ENCODE measurements around the gene SRSF11.

Gene SRSF11

DNA sequence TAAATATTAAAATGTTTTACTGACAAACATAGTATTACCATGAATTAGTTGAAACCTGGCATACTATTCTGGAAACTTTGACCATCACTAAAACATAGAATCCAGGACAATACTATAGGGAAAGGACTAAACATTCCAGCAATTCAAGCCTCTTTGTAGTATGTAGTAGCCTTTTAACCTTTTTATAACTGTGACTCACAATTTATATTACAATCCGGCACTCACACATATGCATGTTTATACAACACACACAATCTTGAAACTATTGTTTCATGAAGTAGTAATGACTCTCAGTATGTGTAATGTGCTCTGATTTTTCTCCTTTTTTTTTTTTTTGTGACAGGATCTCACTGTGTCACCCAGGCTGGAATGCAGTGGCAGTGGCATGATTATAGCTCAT is 69.0 kb downstream of the SRSF11 start:
- no peak overlapping the region for H3K4me2 ChIP-seq (ENCODE audit: insufficient read depth, low read length)
- no peaks in the 10 kb centered on the region for H4K20me1 ChIP-seq (ENCODE audit: insufficient read depth, low read length)
- H3K36me3 ChIP-seq (ENCODE audit: insufficient read depth, low read length) = peaks cover 52% of the 10 kb centered on the region; the same call in 1 of the 2 replicates
- no peaks in the 10 kb centered on the region for H3K9me3 ChIP-seq (ENCODE audit: insufficient read depth, low read length, severe bottlenecking)
- no peak overlapping the region for H3K9ac ChIP-seq (ENCODE audit: low read depth, low read length)
- H3K4me3 ChIP-seq (ENCODE audit: low read depth in 1 of 2, low read length in 2 of 2) = no peak overlapping the region
- no peaks in the 10 kb centered on the region for H3K4me1 ChIP-seq (ENCODE audit: insufficient read depth, low read length)
- no peak overlapping the region for H2AFZ ChIP-seq (ENCODE audit: low read depth, low read length)
- no peaks in the 10 kb centered on the region for H3K27me3 ChIP-seq (ENCODE audit: insufficient read depth, low read length, poor library complexity)
- DNase-seq (no peak), ATAC-seq (ENCODE audit: insufficient read depth, low read depth) (no peak)
- no peak for TF ChIP-seq EZH2 (IDR thresholded peaks at IDR 0.05; ENCODE audit: borderline replicate concordance, low read depth, low read length, severe bottlenecking)
- TF ChIP-seq, protein P1, sequence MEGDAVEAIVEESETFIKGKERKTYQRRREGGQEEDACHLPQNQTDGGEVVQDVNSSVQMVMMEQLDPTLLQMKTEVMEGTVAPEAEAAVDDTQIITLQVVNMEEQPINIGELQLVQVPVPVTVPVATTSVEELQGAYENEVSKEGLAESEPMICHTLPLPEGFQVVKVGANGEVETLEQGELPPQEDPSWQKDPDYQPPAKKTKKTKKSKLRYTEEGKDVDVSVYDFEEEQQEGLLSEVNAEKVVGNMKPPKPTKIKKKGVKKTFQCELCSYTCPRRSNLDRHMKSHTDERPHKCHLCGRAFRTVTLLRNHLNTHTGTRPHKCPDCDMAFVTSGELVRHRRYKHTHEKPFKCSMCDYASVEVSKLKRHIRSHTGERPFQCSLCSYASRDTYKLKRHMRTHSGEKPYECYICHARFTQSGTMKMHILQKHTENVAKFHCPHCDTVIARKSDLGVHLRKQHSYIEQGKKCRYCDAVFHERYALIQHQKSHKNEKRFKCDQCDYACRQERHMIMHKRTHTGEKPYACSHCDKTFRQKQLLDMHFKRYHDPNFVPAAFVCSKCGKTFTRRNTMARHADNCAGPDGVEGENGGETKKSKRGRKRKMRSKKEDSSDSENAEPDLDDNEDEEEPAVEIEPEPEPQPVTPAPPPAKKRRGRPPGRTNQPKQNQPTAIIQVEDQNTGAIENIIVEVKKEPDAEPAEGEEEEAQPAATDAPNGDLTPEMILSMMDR (IDR thresholded peaks at IDR 0.05; ENCODE audit: borderline replicate concordance, extremely low read depth, low read length, poor library complexity, severe bottlenecking) = no peak
- H3K79me2 ChIP-seq (ENCODE audit: insufficient read depth, low read length) = 0 out of 2 replicates have a peak, but pooled peaks cover 3% of the 10 kb centered on the region
- H3K27ac ChIP-seq (ENCODE audit: low read length) = no peak overlapping the region

DNA sequence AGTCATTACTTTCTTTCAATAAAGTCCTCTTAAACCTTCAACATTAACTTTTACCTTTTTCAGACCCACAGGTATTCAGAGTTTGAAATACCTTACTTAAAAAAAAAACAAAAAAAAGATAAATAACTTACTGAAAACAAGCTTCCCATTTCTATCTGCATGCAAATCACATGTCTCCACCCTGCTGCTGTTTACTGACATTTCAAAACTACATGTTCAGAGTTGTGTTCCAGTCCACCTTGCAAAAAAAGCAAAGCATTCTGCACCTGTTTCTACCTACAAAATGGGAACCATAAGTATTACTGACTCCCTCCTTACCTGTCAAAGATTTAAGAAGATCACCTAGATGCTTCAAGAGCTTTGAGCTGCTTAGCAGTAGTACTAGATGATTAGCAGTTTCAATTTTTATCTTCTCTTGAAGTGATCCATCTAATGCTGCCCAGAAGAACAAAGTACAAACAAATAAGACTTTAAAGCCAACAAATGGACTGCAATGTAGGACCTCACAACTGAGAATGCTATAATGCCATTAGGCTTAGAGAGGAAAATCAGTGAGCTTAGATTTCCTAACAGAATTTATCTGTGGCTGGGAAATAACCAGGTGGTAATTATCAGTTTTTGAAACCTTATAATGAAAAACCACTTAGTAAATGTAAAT is 72.1 kb downstream of the SRSF11 start:
- ATAC-seq (ENCODE audit: insufficient read depth, low read depth) (no peak), DNase-seq (no peak)
- Histone ChIP-seq H3K27me3 (ENCODE audit: insufficient read depth, low read length, poor library complexity) (no peaks in the 10 kb centered on the region), H3K79me2 (ENCODE audit: insufficient read depth, low read length) (no peaks in the 10 kb centered on the region), H3K4me2 (ENCODE audit: insufficient read depth, low read length) (no peak overlapping the region), H3K4me1 (ENCODE audit: insufficient read depth, low read length) (no peaks in the 10 kb centered on the region), H3K9ac (ENCODE audit: low read depth, low read length) (no peak overlapping the region), H3K36me3 (ENCODE audit: insufficient read depth, low read length) (peaks cover 65% of the 10 kb centered on the region; the same call in 1 of the 2 replicates), H3K27ac (ENCODE audit: low read length) (no peak overlapping the region), H3K9me3 (ENCODE audit: insufficient read depth, low read length, severe bottlenecking) (no peaks in the 10 kb centered on the region), H2AFZ (ENCODE audit: low read depth, low read length) (no peak overlapping the region), H4K20me1 (ENCODE audit: insufficient read depth, low read length) (no peaks in the 10 kb centered on the region), H3K4me3 (ENCODE audit: low read depth in 1 of 2, low read length in 2 of 2) (no peak overlapping the region)
- TF ChIP-seq EZH2 (IDR thresholded peaks at IDR 0.05; ENCODE audit: borderline replicate concordance, low read depth, low read length, severe bottlenecking) = no peak
- TF ChIP-seq, protein P1 (IDR thresholded peaks at IDR 0.05; ENCODE audit: borderline replicate concordance, extremely low read depth, low read length, poor library complexity, severe bottlenecking) = no peak

DNA sequence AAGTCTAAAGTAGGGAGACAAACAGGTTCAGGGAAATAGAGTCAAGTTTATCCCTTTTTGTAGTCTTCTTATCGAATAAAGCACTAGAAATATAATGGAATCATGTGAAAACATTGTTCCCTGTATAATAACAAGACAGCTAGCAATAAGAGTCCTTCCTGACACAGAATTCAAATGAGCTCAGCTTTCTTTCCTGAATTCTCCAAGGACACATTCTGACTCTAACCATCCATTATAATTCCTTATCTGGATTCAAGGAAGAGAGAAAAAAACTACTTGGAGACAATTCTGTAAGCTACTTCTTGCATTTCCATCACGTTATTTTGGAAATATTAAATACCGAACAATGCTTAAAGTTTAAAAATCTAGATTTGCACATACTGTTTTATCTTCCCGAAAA is 74.6 kb downstream of the SRSF11 start:
- Histone ChIP-seq H3K79me2 (ENCODE audit: insufficient read depth, low read length) (no peaks in the 10 kb centered on the region), H3K4me1 (ENCODE audit: insufficient read depth, low read length) (no peaks in the 10 kb centered on the region), H3K4me3 (ENCODE audit: low read depth in 1 of 2, low read length in 2 of 2) (no peak overlapping the region), H3K27me3 (ENCODE audit: insufficient read depth, low read length, poor library complexity) (no peaks in the 10 kb centered on the region), H3K9ac (ENCODE audit: low read depth, low read length) (no peak overlapping the region), H3K27ac (ENCODE audit: low read length) (no peak overlapping the region), H3K9me3 (ENCODE audit: insufficient read depth, low read length, severe bottlenecking) (no peaks in the 10 kb centered on the region), H3K4me2 (ENCODE audit: insufficient read depth, low read length) (no peak overlapping the region), H4K20me1 (ENCODE audit: insufficient read depth, low read length) (no peaks in the 10 kb centered on the region), H3K36me3 (ENCODE audit: insufficient read depth, low read length) (peaks cover 78% of the 10 kb centered on the region; the same call in 1 of the 2 replicates), H2AFZ (ENCODE audit: low read depth, low read length) (no peak overlapping the region)
- DNase-seq (no peak), ATAC-seq (ENCODE audit: insufficient read depth, low read depth) (no peak)
- TF ChIP-seq EZH2 (IDR thresholded peaks at IDR 0.05; ENCODE audit: borderline replicate concordance, low read depth, low read length, severe bottlenecking) = no peak
- TF ChIP-seq, protein P1 (IDR thresholded peaks at IDR 0.05; ENCODE audit: borderline replicate concordance, extremely low read depth, low read length, poor library complexity, severe bottlenecking) = no peak

All from DND-41 (cell line).